GM19043 (cell line): ENCODE measurements around the gene TRPM3.
A peak's percentile ranks its signal among the peaks of the same experiment; 100 is the strongest.

Source experiments
- ATAC-seq: cut with Tn5 transposase; IDR thresholded peaks from one replicate; pipeline ENCODE4 v1.9.1; 2021; ENCODE audit warnings: low read depth; ENCODE audit not compliant: unreplicated experiment

TRPM3 gene

GRCh38 chr9:70852711-70853240 is 268.6 kb downstream of the TRPM3 start:
- ATAC-seq: no peak

- ATAC-seq: no peak
Observed at GRCh38 chr9:70840266-70840665, 281.2 kb downstream of the TRPM3 start.

GRCh38 chr9:70835323-70835722 is 286.1 kb downstream of the TRPM3 start:
- no peak for ATAC-seq

- ATAC-seq: no peak
Observed at GRCh38 chr9:70832492-70832891, 288.9 kb downstream of the TRPM3 start.

- no peak for ATAC-seq
Observed at GRCh38 chr9:70830618-70831017, 290.8 kb downstream of the TRPM3 start.

- no peak for ATAC-seq
Observed at GRCh38 chr9:70829591-70830265, 291.7 kb downstream of the TRPM3 start.

- no peak for ATAC-seq
Observed at GRCh38 chr9:70826562-70826961, 294.9 kb downstream of the TRPM3 start.

- no peak for ATAC-seq
Observed at GRCh38 chr9:70823284-70823683, 298.1 kb downstream of the TRPM3 start.

- no peak for ATAC-seq
Observed at GRCh38 chr9:70817311-70817710, 304.1 kb downstream of the TRPM3 start.

GRCh38 chr9:70816891-70817290 is 304.5 kb downstream of the TRPM3 start:
- no peak for ATAC-seq

GRCh38 chr9:70816316-70816715 is 305.1 kb downstream of the TRPM3 start:
- no peak for ATAC-seq

GRCh38 chr9:70814597-70814996 is 306.8 kb downstream of the TRPM3 start:
- no peak for ATAC-seq

GRCh38 chr9:70813141-70813540 is 308.3 kb downstream of the TRPM3 start:
- no peak for ATAC-seq

GRCh38 chr9:70811638-70812037 is 309.8 kb downstream of the TRPM3 start:
- ATAC-seq: peak; percentile 57

GRCh38 chr9:70806875-70807274 is 314.5 kb downstream of the TRPM3 start:
- no peak for ATAC-seq

GRCh38 chr9:70805949-70806348 is 315.5 kb downstream of the TRPM3 start:
- ATAC-seq: no peak

- no peak for ATAC-seq
Observed at GRCh38 chr9:70802758-70803436, 318.5 kb downstream of the TRPM3 start.

- no peak for ATAC-seq
Observed at GRCh38 chr9:70802206-70802605, 319.2 kb downstream of the TRPM3 start.

- ATAC-seq: no peak
Observed at GRCh38 chr9:70801181-70801829, 320.1 kb downstream of the TRPM3 start.

GRCh38 chr9:70798018-70798417 is 323.4 kb downstream of the TRPM3 start:
- ATAC-seq: no peak

GRCh38 chr9:70795841-70796240 is 325.6 kb downstream of the TRPM3 start:
- ATAC-seq: no peak

- ATAC-seq: no peak
Observed at GRCh38 chr9:70792796-70793195, 328.6 kb downstream of the TRPM3 start.
